ENCODE data around the gene AOC1.

Gene AOC1

GRCh38 chr7:150851492-150852370, 586 bp upstream of the AOC1 start:
- no peak overlapping the region for H3K4me3 ChIP-seq (ENCODE audit: low read depth, low read length)
- no peak for DNase-seq (ENCODE audit: low read depth)
- no peak for TF ChIP-seq CTCF (IDR thresholded peaks at IDR 0.05; ENCODE audit: control insufficient read depth, extremely low read depth, insufficient read depth)

GRCh38 chr7:150854066-150855000, 2.0 kb downstream of the AOC1 start:
- no peak for TF ChIP-seq CTCF (IDR thresholded peaks at IDR 0.05; ENCODE audit: control insufficient read depth, extremely low read depth, insufficient read depth)
- no peak overlapping the region for H3K4me3 ChIP-seq (ENCODE audit: low read depth, low read length)
- DNase-seq (ENCODE audit: low read depth) = no peak

- no peak for TF ChIP-seq CTCF (IDR thresholded peaks at IDR 0.05; ENCODE audit: control insufficient read depth, extremely low read depth, insufficient read depth)
- H3K4me3 ChIP-seq (ENCODE audit: low read depth, low read length) = no peak overlapping the region
- DNase-seq (ENCODE audit: low read depth) = no peak
Observed at GRCh38 chr7:150855046-150855445, 2.7 kb downstream of the AOC1 start.

GRCh38 chr7:150855476-150856302, 3.4 kb downstream of the AOC1 start:
- DNase-seq (ENCODE audit: low read depth) = no peak
- no peak overlapping the region for H3K4me3 ChIP-seq (ENCODE audit: low read depth, low read length)
- TF ChIP-seq CTCF (IDR thresholded peaks at IDR 0.05; ENCODE audit: control insufficient read depth, extremely low read depth, insufficient read depth) = no peak

GRCh38 chr7:150856303-150857275, 4.3 kb downstream of the AOC1 start:
- no peak overlapping the region for H3K4me3 ChIP-seq (ENCODE audit: low read depth, low read length)
- DNase-seq (ENCODE audit: low read depth) = no peak
- no peak for TF ChIP-seq CTCF (IDR thresholded peaks at IDR 0.05; ENCODE audit: control insufficient read depth, extremely low read depth, insufficient read depth)

All from LNCaP clone FGC (cell line).